HEK293T (cell line): ENCODE results near the gene POLR2E.

ENCODE experiments used
- CTCF ChIA-PET: fragments of 350-600 bp; formaldehyde crosslinking; extraction: SDS; loops from one replicate; lab custom pipeline; 2021; ENCODE audit warnings: antibody characterized with exemption, inconsistent platforms; lab: Yijun Ruan, JAX
- POLR2A ChIA-PET: fragments of 350-600 bp; formaldehyde crosslinking; extraction: SDS; loops from one replicate; lab custom pipeline; 2020; ENCODE audit warnings: antibody characterized with exemption, inconsistent platforms; lab: Yijun Ruan, JAX
- DNase-seq: peaks from one replicate; pipeline ENCODE4 v3.0.0; 2012; ENCODE audit warnings: mixed read lengths; ENCODE audit errors: extremely low spot score
- ARNT ChIP-seq: fragments of 450-650 bp; IDR thresholded peaks from 2 replicates; pipeline ENCODE4 v1.6.1; 2017; ENCODE audit warnings: mild to moderate bottlenecking
- BHLHE40 ChIP-seq: fragments of 450-650 bp; IDR thresholded peaks from 2 replicates; pipeline ENCODE4 v1.6.1; 2016; ENCODE audit warnings: mild to moderate bottlenecking, moderate library complexity, borderline replicate concordance
- CTBP1 ChIP-seq: fragments of 450-650 bp; IDR thresholded peaks from 2 replicates; pipeline ENCODE4 v1.6.1; 2016; ENCODE audit warnings: borderline replicate concordance
- ELF4 ChIP-seq: fragments of 450-650 bp; IDR thresholded peaks from 2 replicates; pipeline ENCODE4 v1.6.1; 2017; ENCODE audit warnings: antibody characterized with exemption
- FOXA1 ChIP-seq: fragments of 450-650 bp; IDR thresholded peaks from 2 replicates; pipeline ENCODE4 v1.6.1; 2016; ENCODE audit warnings: mild to moderate bottlenecking
- FOXK2 ChIP-seq: fragments of 450-650 bp; IDR thresholded peaks from 2 replicates; pipeline ENCODE4 v1.6.1; 2016; ENCODE audit warnings: mild to moderate bottlenecking
- FOXM1 ChIP-seq: fragments of 450-650 bp; IDR thresholded peaks from 2 replicates; pipeline ENCODE4 v1.6.1; 2017; ENCODE audit warnings: mild to moderate bottlenecking, borderline replicate concordance
- HDGF ChIP-seq: fragments of 450-650 bp; IDR thresholded peaks from 2 replicates; pipeline ENCODE4 v1.6.1; 2017; ENCODE audit warnings: antibody characterized with exemption, borderline replicate concordance
- L3MBTL2 ChIP-seq: fragments of 450-650 bp; conservative IDR thresholded peaks from 2 replicates; pipeline ENCODE4 v1.6.1; 2016; ENCODE audit warnings: mild to moderate bottlenecking
- LEF1 ChIP-seq: fragments of 450-650 bp; IDR thresholded peaks from 2 replicates; pipeline ENCODE4 v1.6.1; 2017; ENCODE audit warnings: mild to moderate bottlenecking, borderline replicate concordance
- NFRKB ChIP-seq: fragments of 450-650 bp; IDR thresholded peaks from 2 replicates; pipeline ENCODE4 v1.6.1; 2016; ENCODE audit warnings: mild to moderate bottlenecking, moderate library complexity
- PKNOX1 ChIP-seq: fragments of 450-650 bp; IDR thresholded peaks from 2 replicates; pipeline ENCODE4 v1.6.1; 2016
- SP1 ChIP-seq: fragments of 450-650 bp; IDR thresholded peaks from 2 replicates; pipeline ENCODE4 v1.6.1; 2017
- SUZ12 ChIP-seq: fragments of 450-650 bp; IDR thresholded peaks from 2 replicates; pipeline ENCODE4 v1.6.1; 2016; ENCODE audit warnings: mild to moderate bottlenecking
- TARDBP ChIP-seq: fragments of 450-650 bp; IDR thresholded peaks from 2 replicates; pipeline ENCODE4 v1.6.1; 2016
- ZNF384 ChIP-seq: fragments of 450-650 bp; IDR thresholded peaks from 2 replicates; pipeline ENCODE4 v1.6.1; 2016

Gene POLR2E

GRCh38 chr19:1091544-1092175 is 3.5 kb downstream of the POLR2E start:
- TF ChIP-seq FOXA1: no peak
- no peak for TF ChIP-seq CTBP1
- no peak for TF ChIP-seq FOXK2
- TF ChIP-seq SUZ12: no peak
- CTCF ChIA-PET: no interaction called here
- DNase-seq: no peak
- POLR2A ChIA-PET: no interaction called here

- ChIA-PET POLR2A (no interaction called here), CTCF (no interaction called here)
- TF ChIP-seq TARDBP (no peak), FOXK2 (no peak), PKNOX1 (no peak), BHLHE40 (no peak), LEF1 (no peak), ARNT (no peak), SP1 (no peak), L3MBTL2 (no peak), FOXM1 (no peak), NFRKB (no peak), SUZ12 (no peak), HDGF (no peak), FOXA1 (no peak)
- no peak for DNase-seq
Measured at GRCh38 chr19:1090731-1091543, 4.2 kb downstream of the POLR2E start.

- TF ChIP-seq TARDBP: no peak
- TF ChIP-seq SUZ12: no peak
- ChIA-PET POLR2A (interaction anchor here (1.0 kb wide), 1 partner anchor 49 kb away, joined by 3 read pairs; no protein-coding TSS in a partner anchor), CTCF (no interaction called here)
- DNase-seq: no peak
Measured at GRCh38 chr19:1089891-1090290, 5.3 kb downstream of the POLR2E start.

- CTCF ChIA-PET: no interaction called here
- POLR2A ChIA-PET: interaction anchor here (1.0 kb wide), 1 partner anchor 48 kb away, joined by 3 read pairs; no protein-coding TSS in a partner anchor
- DNase-seq: no peak
- TF ChIP-seq ARNT: no peak
- TF ChIP-seq LEF1: no peak
- no peak for TF ChIP-seq L3MBTL2
- TF ChIP-seq FOXM1: no peak
- no peak for TF ChIP-seq CTBP1
- no peak for TF ChIP-seq TARDBP
- TF ChIP-seq NFRKB: no peak
- TF ChIP-seq PKNOX1: no peak
- TF ChIP-seq ZNF384: no peak
- no peak for TF ChIP-seq FOXK2
- TF ChIP-seq SP1: no peak
- TF ChIP-seq SUZ12: no peak
- TF ChIP-seq FOXA1: no peak
- TF ChIP-seq HDGF: no peak
- TF ChIP-seq ELF4: no peak
- TF ChIP-seq BHLHE40: no peak
Measured at GRCh38 chr19:1089126-1089771, 5.9 kb downstream of the POLR2E start.

GRCh38 chr19:1088416-1089010 is 6.7 kb downstream of the POLR2E start:
- TF ChIP-seq FOXM1: no peak
- no peak for TF ChIP-seq TARDBP
- no peak for TF ChIP-seq ELF4
- no peak for TF ChIP-seq FOXK2
- no peak for TF ChIP-seq PKNOX1
- TF ChIP-seq NFRKB: no peak
- no peak for TF ChIP-seq ARNT
- TF ChIP-seq SUZ12: no peak
- POLR2A ChIA-PET: interaction anchor here (1.0 kb wide), 1 partner anchor 47 kb away, joined by 3 read pairs; no protein-coding TSS in a partner anchor
- CTCF ChIA-PET: no interaction called here
- no peak for DNase-seq
